SH-SY5Y (cell line): ENCODE measurements around the gene CES4A.

Source experiments
- GATA2 ChIP-seq: IDR thresholded peaks from 2 replicates; pipeline ENCODE4 v1.6.1; 2011; ENCODE audit warnings: mild to moderate bottlenecking, low read depth, low read length
- GATA3 ChIP-seq: IDR thresholded peaks from 2 replicates; pipeline ENCODE4 v1.6.1; 2011; ENCODE audit warnings: low read depth, mild to moderate bottlenecking, low read length, moderate library complexity

- TF ChIP-seq GATA3 (no peak), GATA2 (no peak)
Measured at GRCh38 chr16:66948837-66949225, 39.6 kb upstream of the CES4A start.
